LNCaP clone FGC (cell line): ENCODE measurements around the gene TUBB6.

Source experiments
- DNase-seq: peaks from one replicate; pipeline ENCODE4 v3.0.0-alpha.2; 2011; ENCODE audit warnings: low read depth
- H3K4me3 ChIP-seq: 2 replicates; pipeline ENCODE4 v1.5.1; 2011; ENCODE audit warnings: mild to moderate bottlenecking, low read depth, low read length, control low read depth
- CTCF ChIP-seq: IDR thresholded peaks from 2 replicates; pipeline ENCODE4 v1.5.1; 2012; ENCODE audit warnings: mild to moderate bottlenecking; ENCODE audit not compliant: control insufficient read depth, insufficient read depth; ENCODE audit errors: extremely low read depth

Gene TUBB6

GRCh38 chr18:12352188-12352587, 44.1 kb downstream of the TUBB6 start:
- DNase-seq: no peak
- H3K4me3 ChIP-seq: no peak overlapping the region
- TF ChIP-seq CTCF: no peak

DNA sequence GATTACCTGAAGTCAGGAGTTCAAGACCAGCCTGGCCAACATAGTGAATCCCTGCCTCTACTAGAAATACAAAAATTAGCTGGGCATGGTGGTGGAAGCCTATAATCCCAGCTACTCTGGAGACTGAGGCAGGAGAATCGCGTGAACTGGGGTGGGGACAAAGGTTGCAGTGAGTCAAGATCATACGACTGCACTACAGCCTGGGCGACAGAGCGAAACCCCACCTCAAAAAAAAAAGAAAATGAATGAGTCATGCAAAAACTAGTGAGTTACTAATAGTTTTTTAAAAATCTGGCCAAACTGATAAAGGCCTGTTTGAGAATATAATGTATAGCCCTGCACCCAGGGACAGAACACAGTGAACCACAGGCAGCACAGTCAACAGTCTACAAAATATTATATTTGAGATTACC, 51.5 kb downstream of the TUBB6 start:
- no peak overlapping the region for H3K4me3 ChIP-seq
- no peak for TF ChIP-seq CTCF
- DNase-seq: no peak

DNA sequence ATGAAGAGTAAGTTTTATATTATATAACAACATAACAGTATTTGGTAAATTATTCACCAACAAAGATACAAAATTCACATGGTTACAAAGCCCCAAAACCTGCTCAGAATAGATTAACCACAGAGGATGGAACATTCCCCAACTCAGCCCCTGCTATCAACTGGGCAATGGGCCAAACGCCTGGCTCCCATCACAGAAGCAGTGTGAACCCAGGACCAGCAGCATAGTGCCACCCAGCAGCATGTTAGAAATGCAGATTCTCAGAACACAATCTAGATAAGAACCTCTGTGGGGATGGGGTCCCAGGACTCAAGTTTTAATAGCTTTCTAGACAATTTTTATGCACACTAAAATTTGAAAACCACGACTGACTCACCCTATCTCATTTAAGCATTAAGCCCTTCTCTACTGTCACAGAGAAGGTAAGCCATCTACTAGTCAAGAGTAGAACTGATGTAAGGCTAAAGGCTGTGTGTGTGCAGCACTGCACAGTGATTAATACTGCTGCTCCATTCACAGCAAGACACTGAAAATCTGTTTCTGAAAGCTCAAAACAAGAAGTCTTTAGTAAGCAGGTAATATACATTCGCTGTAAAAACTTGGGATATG, 53.8 kb downstream of the TUBB6 start:
- no peak for TF ChIP-seq CTCF
- no peak for DNase-seq
- no peak overlapping the region for H3K4me3 ChIP-seq

GRCh38 chr18:12362473-12363174, 54.6 kb downstream of the TUBB6 start:
- no peak overlapping the region for H3K4me3 ChIP-seq
- DNase-seq: no peak
- no peak for TF ChIP-seq CTCF

DNA sequence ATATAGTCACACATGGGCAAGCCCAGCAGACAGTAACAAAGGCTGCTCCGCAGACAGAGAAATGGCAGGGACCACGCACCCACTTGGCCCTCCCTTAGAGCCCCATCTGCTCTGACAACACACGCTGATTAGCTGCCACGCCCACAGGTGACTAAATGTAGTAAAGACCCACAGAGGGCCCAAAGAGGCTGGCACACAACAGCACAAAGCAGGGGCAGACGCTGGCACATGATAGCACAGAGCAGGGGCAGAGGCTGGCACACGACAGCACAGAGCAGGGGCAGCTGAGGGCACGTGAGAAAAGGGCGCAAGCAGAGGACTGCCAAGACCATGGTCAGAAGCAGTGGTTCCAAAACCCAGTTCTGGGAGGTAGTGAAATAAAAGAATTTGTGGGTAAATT, 58.3 kb downstream of the TUBB6 start:
- no peak overlapping the region for H3K4me3 ChIP-seq
- TF ChIP-seq CTCF: no peak
- DNase-seq: no peak

- no peak for TF ChIP-seq CTCF
- DNase-seq: no peak
These were observed 58.7 kb downstream of the TUBB6 start for GRCh38 chr18:12366784-12367183.

DNA sequence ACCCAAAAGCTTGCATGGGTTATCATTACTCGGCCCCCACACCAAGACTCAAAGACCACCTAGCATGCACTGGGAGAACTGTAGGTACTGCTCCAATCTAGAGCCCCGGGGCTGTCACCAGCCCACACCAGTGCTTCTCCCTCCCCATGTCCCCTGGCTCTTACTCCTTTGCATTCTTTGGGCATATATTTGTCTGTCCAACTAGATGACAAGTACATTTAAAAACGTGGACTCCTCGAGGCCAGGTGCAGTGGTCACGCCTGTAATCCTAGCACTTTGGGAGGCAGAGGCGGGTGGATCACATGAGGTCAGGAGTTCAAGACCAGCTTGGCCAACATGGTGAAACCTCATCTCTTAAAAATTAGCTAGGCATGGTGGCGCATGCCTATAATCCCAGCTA, 61.2 kb downstream of the TUBB6 start:
- H3K4me3 ChIP-seq: no peak overlapping the region
- no peak for DNase-seq
- TF ChIP-seq CTCF: no peak

More at GRCh38 chr18:12366784-12367183, 58.7 kb downstream of the TUBB6 start:
- no peak overlapping the region for H3K4me3 ChIP-seq
